ENCODE measurements around the gene ARHGAP27.
A peak's percentile ranks its signal among the peaks of the same experiment; 100 is the strongest.
"Not testable (repeated sequence)": the region's sequence is repeated elsewhere in the genome, so short reads cannot be mapped to it uniquely, and the experiment has no call there.

Gene ARHGAP27

DNA sequence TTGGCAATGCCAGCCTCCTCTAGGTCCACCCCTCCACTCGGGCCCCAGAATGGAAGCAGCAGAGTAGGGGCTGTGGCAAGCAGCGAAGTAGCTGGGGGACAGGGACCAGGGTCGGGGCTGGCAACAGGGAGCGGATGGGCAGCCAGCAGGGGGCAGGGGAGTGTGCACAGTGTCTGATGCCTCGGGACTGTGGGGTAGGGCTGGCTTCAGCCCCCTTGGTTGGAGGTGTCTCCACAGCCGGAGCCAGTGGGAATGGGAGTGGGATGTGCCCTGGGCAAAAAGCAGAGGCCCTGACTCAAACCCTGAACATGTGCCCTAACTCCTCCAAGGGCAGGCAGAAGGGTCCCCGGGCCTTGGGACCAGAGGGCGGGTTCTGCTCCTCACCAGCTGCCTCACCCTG, 18.5 kb upstream of the ARHGAP27 start:
- Mint-ChIP-seq H3K4me3 (no peak overlapping the region), H3K9me3 (no peaks in the 10 kb centered on the region), H3K27ac (no peak overlapping the region), H3K4me1 (peaks cover 10% of the 10 kb centered on the region), H3K27me3 (no peaks in the 10 kb centered on the region)
- DNase-seq (no peak), ATAC-seq (no peak)

DNA sequence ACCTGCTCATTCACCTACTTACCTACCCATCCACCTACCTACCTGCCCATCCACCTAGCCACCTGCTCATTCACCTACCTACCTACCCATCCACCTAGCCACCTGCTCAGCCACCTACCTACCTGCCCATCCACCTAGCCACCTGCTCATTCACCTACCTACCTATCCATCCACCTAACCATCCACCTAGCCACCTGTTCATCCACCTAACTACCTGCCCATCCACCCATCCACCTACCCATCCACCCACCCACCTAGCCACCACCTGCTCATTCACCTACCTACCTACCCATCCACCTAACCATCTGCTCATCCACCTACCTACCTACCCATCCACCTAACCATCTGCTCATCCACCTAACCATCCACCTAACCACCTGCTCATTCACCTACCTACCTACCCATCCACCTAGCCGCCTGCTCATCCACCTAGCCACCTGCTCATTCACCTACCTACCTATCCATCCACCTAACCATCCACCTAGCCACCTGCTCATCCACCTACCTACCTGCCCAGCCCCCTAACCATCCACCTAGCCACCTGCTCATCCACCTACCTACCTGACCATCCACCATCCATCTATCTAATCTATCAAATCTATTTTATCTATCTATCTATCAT, 17.1 kb upstream of the ARHGAP27 start:
- not testable (repeated sequence) for DNase-seq, H3K4me3 Mint-ChIP-seq, ATAC-seq, H3K9me3 Mint-ChIP-seq, H3K27me3 Mint-ChIP-seq
- Mint-ChIP-seq H3K27ac (peak overlapping the region in 1 of 2 donors; percentile 64), H3K4me1 (peaks cover 24% of the 10 kb centered on the region)

DNA sequence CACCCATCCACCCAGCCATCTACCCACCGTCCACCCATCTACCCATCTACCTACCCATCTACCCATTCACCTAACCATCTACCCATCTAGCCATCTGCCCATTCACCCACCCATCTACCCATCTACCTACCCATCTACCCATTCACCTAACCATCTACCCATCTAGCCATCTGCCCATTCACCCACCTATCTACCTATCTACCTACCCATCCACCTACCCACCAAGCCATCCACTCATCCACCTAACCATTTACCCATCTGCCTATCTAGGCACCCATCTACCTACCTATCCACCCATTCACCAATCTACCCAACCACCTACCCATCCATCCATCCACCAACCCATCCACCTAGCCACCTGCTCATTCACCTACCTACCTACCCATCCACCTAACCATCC, 16.6 kb upstream of the ARHGAP27 start:
- not testable (repeated sequence) for H3K27me3 Mint-ChIP-seq, ATAC-seq, H3K27ac Mint-ChIP-seq, H3K4me3 Mint-ChIP-seq, DNase-seq, H3K9me3 Mint-ChIP-seq
- peaks cover 26% of the 10 kb centered on the region for H3K4me1 Mint-ChIP-seq

DNA sequence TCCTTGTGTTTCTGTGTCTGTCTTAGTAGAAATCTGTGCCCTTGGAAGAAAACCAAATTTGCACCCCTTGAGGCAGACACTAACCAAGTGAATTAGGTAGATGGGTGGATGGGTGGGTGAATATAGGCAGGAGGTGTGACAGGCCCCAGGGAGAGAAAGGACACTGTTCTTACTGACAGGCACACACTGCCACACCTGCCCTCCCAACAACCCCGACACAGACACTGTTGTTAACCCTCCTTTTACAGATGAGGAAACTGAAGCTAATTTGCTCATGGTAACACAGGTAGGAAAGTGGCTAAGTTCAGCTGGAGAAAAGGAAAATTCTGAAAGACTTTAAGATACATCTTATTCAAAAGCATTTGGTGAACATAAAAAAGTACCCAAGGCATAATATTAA, 15.8 kb upstream of the ARHGAP27 start:
- H3K27me3 Mint-ChIP-seq, DNase-seq, ATAC-seq, H3K9me3 Mint-ChIP-seq, H3K4me3 Mint-ChIP-seq, H3K27ac Mint-ChIP-seq: not testable (repeated sequence)
- H3K4me1 Mint-ChIP-seq: peaks cover 26% of the 10 kb centered on the region

DNA sequence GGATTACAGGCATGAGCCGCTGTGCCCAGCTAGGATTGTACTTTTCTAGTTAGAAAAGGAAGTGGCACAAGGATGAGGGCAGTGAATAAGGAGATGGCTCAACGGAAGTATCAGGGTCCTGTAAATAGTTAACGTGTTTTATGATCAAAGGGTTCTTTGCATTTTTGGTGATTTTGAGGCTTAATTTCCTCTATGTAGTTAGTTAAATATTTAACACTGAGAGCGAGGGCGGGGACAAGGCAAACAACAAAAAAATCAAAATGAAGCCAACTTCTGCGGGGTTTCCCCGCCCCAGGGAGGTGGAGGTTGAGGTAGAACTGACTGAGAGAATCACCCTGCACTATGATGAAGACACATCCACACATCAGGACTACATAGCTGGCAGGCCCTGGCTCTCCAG, 15.4 kb upstream of the ARHGAP27 start:
- not testable (repeated sequence) for H3K9me3 Mint-ChIP-seq, ATAC-seq, H3K27me3 Mint-ChIP-seq, H3K4me3 Mint-ChIP-seq, H3K27ac Mint-ChIP-seq, DNase-seq
- peaks cover 26% of the 10 kb centered on the region for H3K4me1 Mint-ChIP-seq

DNA sequence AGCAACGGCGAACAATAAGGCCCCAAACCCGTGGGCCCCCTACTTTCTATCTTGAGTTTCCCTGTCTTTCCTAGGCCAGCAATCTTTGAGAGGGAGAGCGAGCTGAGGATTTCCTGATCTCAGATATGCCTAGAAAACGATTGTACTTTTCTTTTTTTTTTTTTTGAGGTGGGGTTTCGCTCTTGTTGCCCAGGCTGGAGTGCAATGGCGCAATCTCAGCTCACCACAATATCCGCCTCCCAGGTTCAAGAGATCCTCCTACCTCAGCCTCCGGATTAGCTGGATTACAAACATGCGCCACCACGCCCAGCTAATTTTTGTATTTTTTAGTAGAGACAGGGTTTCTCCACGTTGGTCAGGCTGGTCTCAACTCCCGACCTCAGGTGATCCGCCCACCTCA, 15.0 kb upstream of the ARHGAP27 start:
- peaks cover 26% of the 10 kb centered on the region for H3K4me1 Mint-ChIP-seq
- H3K9me3 Mint-ChIP-seq, H3K27me3 Mint-ChIP-seq, H3K4me3 Mint-ChIP-seq, ATAC-seq, H3K27ac Mint-ChIP-seq, DNase-seq: not testable (repeated sequence)

DNA sequence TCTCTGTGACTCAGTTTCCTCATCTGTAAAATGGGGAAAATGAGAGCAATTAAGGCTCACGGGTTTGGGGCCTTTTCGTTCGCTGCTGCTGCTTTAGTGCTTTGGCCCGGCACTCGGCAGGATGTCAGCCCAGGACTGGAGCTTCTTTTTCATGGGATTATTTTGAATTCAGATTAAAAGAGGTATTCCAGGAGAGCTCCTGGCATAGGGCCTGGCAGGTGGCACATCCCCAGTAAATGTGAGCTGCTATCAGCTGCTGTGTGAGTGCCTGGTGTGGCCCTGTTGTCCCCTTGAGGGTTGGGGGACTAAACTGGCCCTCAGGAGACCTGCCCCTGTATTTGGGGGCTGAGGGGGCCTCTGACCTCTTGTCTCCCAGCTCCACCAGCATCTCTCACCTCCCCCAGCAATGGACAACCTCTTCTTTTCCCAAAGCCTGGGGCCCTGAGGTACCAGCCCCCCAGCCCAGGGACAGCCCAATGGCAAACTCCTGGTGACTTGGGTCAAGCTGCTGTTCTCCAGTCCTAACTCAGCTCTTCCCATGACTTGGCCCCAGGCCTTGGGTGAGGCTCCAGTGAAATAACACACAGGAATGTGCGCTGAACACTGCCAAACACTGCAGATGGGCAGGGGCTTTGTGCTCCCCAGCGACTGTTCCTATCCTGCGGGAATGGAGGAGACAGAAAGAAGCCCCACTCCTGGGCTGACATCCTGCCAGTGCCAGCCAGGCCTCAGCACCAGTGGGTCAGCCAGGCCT, 14.4 kb upstream of the ARHGAP27 start:
- H3K27me3 Mint-ChIP-seq, H3K4me3 Mint-ChIP-seq, H3K9me3 Mint-ChIP-seq, DNase-seq, H3K27ac Mint-ChIP-seq, ATAC-seq: not testable (repeated sequence)
- peaks cover 31% of the 10 kb centered on the region for H3K4me1 Mint-ChIP-seq

DNA sequence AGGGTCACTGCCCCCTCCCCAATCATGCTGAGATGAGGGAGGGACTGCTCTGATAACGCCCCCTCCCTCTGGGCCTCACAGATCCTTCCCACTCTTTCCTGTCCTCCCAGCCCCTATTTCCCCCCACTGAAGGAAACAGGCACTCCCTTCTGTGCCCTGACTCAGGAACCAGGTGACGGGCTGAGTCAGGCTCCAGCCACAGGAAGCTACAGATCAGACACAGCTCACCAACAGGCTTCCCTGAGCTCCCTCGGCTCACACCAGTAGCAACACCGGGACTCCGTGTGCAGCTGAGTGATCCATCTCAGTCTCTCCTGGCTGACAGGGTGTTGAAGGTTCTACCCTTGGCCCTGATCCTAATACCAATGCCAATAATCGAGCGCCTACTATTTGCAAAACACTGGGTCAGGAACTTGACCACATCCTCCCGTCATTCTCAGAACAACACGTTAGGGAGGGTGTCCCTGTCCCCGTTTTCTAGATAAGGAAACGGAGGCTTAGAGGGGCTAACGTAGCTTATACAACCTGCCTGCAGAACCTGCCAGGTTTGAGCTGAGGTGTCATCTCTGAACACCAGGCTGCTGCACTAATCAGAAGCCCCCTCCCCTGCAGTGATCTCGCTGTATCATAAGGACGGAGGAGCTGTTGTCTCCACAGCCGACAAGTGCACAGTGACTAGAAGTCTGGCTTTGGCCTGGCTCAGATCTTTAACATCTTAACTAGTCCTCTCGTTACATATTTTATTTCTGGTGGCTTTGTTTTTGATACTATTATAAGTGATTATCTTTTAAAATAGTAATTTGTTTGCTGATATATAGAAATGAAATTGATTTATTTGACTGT, 13.5 kb upstream of the ARHGAP27 start:
- ATAC-seq (peak; percentile 94), DNase-seq (peak in 1 of 2 donors; percentile 51)
- H3K27me3 Mint-ChIP-seq, H3K9me3 Mint-ChIP-seq: not testable (repeated sequence)
- H3K4me1 Mint-ChIP-seq: peaks cover 40% of the 10 kb centered on the region
- H3K4me3 Mint-ChIP-seq: peak overlapping the region; percentile 20 to 56
- H3K27ac Mint-ChIP-seq: peak overlapping the region in 1 of 2 donors; percentile 61

DNA sequence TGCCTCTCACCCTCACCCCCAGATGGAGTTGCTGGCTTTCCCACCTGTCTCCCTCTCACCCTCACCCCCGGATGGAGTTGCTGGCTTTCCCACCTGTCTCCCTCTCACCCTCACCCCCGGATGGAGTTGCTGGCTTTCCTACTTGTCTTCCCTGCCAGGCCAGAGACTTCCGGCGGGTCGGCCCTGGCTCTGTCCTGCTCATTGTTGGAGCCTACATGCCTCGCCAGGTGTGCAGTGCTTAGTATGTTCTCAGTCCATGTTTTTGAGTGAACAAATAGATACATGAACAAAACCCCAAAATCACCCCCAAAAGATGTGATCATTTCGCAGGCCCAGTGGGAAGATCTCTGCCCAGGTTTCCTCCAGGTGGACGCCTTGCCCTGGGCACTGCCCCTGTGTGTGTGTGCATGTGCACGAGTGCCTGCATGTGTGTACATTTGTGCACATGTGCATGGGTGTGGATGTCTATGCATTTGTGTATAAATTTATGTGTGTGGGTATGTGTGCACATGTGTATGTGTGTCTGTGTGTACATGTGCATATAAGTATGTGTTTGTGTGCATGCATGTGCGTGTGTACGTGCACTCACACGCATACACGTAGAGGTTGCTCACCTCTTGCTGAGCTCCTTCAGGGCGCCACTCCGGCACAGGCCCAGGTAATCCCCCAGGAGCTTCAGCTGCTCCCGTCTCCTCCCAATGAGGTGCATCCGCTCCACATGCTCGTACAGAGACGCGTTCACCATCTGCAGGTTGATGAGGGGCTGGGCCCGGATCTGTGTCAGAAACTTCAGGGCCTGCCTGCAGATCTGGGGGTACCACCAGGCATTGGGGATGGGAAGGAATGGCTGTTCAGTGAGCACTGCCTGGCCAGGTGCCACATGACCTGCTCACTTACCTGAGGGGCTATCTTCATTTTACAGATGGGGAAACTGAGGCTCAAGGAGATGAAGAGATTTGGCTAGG, 12.5 kb upstream of the ARHGAP27 start:
- H3K4me3 Mint-ChIP-seq, ATAC-seq, H3K9me3 Mint-ChIP-seq, H3K27me3 Mint-ChIP-seq, DNase-seq: not testable (repeated sequence)
- Mint-ChIP-seq H3K27ac (peak overlapping the region in 1 of 2 donors; percentile 31), H3K4me1 (peaks cover 50% of the 10 kb centered on the region)

DNA sequence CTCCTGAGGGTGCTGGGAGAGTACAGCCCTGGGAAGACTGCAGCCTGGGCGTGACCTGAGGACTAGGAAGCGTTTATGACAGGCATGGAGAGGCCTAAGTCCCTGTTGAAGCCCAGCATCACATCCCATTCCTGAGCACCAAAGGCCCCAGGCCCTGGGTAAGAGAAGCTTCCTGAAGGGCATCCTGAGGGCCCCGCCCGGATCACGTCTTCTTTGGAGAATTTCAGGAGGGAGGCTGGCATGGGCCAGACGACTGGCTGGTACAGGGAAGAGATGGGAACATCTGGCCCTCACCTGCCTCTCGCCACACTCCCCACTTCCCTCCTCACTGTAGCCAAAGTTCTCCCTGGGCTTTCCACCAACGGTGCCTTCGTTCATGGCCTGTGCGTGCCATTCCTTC, 11.6 kb upstream of the ARHGAP27 start:
- H3K9me3 Mint-ChIP-seq, H3K27ac Mint-ChIP-seq, H3K27me3 Mint-ChIP-seq, ATAC-seq, H3K4me3 Mint-ChIP-seq, DNase-seq: not testable (repeated sequence)
- H3K4me1 Mint-ChIP-seq: peaks cover 55% of the 10 kb centered on the region

DNA sequence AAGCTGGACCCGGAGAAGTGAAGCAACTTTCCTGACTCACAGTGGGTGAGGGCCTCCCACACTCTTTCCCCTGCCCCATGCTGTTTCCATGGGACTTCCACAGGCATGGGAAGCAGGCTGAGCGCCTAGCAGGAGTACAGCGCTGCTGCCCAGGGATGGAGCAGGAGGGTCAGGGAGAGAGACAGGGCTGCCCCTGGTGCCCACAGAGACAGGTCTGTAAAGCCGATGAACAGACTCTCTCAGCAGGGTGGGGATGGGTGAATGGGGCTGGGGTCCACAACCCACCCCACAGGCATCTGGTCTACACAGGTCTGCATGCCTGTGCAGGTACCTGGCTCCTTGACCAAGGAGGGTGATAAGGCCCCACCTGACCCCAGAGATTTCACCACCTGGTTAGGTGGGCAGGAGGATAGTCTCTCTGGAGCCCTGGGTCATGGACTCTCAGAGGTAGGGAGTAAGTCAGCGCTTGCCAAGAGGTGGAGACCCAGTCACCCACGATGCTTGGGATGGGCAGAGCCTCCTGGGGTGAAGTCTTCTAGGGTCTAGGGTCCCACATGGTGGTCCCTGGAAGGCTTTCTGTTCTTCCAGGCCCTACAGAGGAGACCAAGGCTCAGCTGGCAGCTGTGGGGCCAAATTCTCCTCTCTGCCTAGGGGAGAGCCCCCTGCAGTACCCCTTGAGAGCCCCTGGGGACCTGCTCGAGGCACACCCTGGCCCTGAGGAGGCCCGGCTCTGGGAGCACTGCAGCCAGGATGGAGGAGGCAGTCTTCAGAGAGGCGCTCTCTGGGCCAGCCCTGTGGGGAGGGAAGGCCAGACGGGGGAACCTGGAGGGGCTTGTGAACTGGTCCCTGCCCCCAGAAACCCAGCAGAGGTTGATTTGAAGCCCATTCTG, 10.9 kb upstream of the ARHGAP27 start:
- H3K4me3 Mint-ChIP-seq, H3K9me3 Mint-ChIP-seq, DNase-seq, H3K27me3 Mint-ChIP-seq, H3K27ac Mint-ChIP-seq, ATAC-seq: not testable (repeated sequence)
- H3K4me1 Mint-ChIP-seq: peaks cover 55% of the 10 kb centered on the region

DNA sequence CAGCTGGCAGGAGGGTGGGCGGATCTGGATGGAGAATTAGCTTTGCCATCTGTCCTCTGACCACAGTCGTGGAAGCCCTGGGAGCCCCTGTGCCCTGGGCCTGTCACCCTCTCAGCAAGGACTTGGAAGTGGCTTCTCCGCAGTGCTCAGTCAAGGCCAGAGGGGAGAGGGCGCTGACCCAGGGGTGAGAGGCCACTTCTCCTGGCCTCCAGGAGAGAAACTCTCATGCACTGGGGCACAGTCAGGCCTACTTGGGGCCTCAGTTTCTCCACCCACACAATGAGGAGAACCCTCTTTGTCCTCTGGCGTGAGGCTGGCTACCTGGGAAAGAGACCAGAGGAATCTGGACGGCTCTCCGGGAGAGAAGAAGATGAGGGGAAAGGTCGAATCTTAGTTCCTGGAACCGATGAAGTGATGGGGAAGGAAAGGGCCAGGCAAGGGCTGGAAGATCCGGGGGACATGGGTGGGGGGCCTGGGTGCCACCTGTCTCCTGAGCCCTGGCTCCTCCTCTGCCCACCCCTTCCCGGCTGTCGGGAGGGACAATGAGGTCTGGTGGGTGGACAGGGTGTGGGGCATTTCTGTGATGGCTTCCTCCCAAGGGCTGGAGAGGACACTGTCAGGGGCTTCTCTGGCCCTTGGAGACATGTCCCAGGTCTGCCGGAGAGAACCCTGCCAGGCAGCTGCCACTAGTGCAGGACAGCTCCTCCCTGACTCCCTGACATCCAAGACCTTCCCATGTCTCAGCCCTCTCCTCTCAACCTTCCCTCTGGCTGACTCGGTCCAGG, 9.0 kb upstream of the ARHGAP27 start:
- no peaks in the 10 kb centered on the region for H3K27me3 Mint-ChIP-seq
- no peaks in the 10 kb centered on the region for H3K9me3 Mint-ChIP-seq
- ATAC-seq (no peak), DNase-seq (no peak)
- peaks cover 47% of the 10 kb centered on the region for H3K4me1 Mint-ChIP-seq
- H3K27ac Mint-ChIP-seq: no peak overlapping the region
- H3K4me3 Mint-ChIP-seq: no peak overlapping the region

DNA sequence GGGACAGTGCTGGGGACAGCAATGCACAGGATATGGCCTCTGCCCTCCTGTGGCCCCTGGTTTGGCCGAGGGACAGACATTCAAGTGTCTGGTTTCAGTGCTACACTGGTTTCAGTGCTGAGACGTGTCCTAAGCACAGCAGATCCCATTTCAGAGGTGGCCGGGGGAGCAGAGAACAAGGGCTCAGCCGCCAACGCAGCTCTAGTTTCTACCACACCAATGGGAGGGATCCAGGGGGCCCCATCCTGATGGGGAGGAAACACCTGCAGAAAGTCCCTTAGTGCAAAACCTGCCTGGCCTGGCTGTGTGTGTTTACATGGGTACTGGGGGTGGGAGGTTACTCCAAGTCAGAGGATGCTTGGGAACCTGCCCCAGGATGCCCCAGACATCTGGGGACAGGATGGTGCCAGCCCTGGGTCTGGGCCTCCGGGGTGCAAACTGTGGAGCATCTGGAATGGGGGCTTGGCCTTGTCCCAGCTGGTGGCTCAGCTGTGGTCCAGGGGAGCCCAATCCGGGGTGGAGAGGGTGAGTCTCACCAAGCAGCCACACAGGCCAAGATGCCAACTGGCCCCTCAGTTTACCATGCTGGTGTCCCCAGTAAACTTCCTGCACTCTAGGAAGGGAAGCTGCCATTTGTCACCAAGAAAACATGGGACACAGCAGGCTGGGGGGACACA, 8.3 kb upstream of the ARHGAP27 start:
- peak; percentile 89 for ATAC-seq
- peak; percentile 56 to 67 for DNase-seq
- not testable (repeated sequence) for H3K27me3 Mint-ChIP-seq, H3K9me3 Mint-ChIP-seq
- Mint-ChIP-seq H3K4me3 (peak overlapping the region; percentile 7 to 59), H3K27ac (peak overlapping the region in 1 of 2 donors; percentile 42), H3K4me1 (peaks cover 43% of the 10 kb centered on the region)

Measured in stimulated activated naive CD8-positive, alpha-beta T cell treated with anti-CD3 and anti-CD28 coated beads, Interleukin-15, amount 100 ng/mL, for 72 hours (primary cell).